PC-3 (cell line): ENCODE data around the gene RHBDD1.

Source experiments
- EZH2 ChIP-seq: fragments of 300-600 bp; sonication (generic); IDR thresholded peaks from one replicate; pipeline ENCODE4 v1.6.1; 2017; ENCODE audit warnings: antibody characterized with exemption, mild to moderate bottlenecking, low read length; ENCODE audit not compliant: unreplicated experiment
- TF ChIP-seq, protein P1 (sequence below): fragments of 300-600 bp; sonication (generic); conservative IDR thresholded peaks from 2 replicates; pipeline ENCODE4 v1.5.1; 2017; ENCODE audit warnings: antibody characterized with exemption, low read depth, mild to moderate bottlenecking, low read length

DNA sequence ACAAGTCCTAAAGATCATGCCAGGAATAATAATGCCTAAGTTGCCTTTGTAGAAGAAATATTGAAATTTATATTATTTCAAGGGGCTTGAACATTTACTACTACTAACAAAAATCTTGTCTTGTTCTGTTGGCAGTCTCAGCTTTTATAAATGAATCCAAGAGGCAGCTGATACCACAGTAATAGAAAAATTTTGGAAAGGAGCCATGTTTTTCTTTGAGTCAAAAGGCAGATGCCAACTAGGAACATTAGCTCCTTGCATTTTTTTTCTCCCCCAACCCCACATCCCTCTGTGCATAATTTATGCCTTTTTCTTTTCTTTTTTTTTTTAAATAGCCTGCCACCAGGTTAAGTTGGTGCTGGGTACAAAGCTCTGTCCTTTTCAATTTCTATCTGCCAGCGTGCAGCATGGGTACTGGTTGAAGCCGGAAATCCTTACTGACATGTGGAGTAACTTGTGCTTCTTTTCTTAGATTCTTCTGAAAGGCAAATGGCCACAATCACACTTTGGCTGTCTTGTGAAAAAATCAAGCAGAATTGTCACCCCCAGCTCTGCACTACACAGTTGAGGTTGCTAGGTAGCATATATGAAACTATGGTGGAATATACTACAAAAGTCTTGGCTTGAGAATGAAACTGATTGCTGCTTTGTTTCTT is 98.8 kb downstream of the RHBDD1 start:
- TF ChIP-seq, protein P1, sequence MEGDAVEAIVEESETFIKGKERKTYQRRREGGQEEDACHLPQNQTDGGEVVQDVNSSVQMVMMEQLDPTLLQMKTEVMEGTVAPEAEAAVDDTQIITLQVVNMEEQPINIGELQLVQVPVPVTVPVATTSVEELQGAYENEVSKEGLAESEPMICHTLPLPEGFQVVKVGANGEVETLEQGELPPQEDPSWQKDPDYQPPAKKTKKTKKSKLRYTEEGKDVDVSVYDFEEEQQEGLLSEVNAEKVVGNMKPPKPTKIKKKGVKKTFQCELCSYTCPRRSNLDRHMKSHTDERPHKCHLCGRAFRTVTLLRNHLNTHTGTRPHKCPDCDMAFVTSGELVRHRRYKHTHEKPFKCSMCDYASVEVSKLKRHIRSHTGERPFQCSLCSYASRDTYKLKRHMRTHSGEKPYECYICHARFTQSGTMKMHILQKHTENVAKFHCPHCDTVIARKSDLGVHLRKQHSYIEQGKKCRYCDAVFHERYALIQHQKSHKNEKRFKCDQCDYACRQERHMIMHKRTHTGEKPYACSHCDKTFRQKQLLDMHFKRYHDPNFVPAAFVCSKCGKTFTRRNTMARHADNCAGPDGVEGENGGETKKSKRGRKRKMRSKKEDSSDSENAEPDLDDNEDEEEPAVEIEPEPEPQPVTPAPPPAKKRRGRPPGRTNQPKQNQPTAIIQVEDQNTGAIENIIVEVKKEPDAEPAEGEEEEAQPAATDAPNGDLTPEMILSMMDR: no peak
- TF ChIP-seq EZH2: no peak
